GM15510 (cell line): ENCODE data around the gene SLC47A2.

Source experiments
- POLR2A ChIP-seq: IDR thresholded peaks from 3 replicates; pipeline ENCODE4 v1.6.1; 2011; ENCODE audit warnings: borderline replicate concordance; ENCODE audit not compliant: insufficient read length; ENCODE audit errors: extremely low read depth

The SLC47A2 gene

DNA sequence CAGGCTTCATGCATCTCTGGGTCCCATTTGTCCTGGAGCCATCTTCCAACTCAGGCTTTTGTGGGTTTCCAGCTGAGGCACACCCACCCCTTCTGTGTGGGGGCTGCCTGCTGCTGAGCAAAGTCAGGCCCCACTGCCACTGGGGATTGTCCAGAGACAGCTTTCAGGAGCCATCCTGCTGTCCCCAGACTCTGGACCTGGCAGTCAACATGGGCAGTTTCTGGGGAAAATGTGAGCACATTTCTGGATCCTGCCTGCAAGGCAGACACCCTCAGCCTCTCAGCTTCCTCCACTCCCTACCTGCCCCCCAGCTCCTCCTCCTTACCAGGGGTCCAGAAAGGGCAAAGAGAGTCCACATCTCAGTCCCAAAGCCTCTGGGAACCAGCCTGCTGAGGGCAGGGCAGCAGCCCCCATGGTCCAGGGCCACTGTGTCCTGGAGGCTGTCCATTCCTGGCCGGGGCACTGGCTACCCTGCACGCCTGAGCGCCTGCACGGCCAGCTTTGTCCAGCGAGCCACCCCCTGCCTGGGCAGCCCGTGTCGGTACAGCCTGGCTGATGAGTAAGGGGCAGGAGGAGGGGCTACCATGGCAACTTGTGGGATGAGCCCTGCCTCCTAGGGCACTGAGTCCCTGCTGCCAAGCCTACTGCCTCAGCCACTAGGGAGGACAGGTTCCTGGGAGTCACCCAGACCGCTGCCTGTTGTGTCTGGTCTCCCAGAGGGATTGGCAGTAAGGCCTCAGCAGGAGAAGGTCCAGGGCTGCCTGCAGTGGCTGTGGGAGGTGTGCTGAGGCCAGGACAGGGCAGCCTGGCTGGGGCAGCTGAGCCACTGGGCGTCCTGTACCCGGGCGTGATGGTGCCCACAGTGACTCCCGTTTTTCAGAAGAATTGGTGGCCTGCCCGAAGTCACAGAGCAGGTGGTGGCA is at the start of gene SLC47A2:
Gene SLC47A2 (minus strand): TSS at position 477 of the 923 bp plus-strand sequence. CDS start 29 bp downstream, at position 448.
- TF ChIP-seq POLR2A = no peak

DNA sequence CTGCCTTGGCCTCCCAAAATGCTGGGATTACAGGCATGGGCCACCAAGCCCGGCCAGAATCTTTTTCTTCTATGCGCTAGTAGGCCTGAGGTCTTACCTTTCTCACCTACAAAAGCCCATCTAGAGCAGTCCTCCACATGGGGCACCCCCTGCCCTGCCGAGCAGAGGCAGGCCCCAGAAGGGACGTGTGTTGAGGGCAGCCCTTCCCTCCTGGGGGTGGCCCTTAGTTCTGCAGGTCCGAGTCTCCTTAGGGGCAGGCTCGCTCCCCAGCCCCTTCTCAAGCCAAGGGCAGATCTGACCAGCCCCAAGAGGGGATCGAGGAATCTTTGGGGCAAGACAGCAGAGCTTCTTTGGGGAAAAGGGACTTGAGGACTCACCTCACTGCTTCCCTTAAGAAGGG is 49.6 kb upstream of the SLC47A2 start:
- no peak for TF ChIP-seq POLR2A

DNA sequence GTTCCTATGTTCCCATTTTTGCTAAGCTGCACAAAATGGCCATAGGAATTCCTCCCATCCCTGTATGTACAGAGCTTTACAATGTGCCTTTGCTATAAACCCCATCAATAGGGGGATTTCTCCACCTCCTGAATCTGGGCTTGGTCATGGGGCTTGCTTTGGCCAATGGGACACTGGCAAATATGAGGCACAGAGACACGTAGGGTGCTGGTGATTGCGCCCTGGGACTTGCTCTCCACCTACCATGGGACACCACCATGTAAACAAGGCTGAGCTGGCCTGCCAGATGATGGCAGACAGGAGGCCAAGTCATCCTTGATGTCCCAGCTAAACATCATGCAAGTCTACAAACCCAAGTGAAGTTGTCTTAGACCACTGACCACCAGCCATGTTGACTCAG is 47.0 kb upstream of the SLC47A2 start:
- TF ChIP-seq POLR2A = no peak

DNA sequence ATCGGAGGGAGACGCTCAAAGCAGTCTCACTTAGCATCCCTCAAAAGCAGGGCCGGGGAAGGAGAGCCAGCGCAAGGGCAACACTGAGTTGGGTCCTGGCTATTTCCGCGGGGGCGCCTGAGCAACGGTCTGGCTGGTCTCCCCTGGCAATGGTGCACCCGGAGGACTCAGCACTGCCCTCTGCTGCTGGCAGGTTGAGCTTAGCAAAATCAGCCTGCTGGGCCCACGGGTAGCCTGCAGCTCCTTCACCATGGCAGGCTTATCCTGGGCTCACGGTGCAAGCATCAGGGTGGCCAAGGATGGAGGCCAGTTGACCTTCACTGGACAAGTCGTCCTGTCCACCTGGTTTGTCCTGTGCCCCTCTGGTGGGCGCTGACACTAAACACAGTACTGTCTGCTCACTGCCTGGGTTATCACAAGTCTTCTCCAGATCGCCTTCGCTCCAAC is 46.2 kb upstream of the SLC47A2 start:
- no peak for TF ChIP-seq POLR2A

DNA sequence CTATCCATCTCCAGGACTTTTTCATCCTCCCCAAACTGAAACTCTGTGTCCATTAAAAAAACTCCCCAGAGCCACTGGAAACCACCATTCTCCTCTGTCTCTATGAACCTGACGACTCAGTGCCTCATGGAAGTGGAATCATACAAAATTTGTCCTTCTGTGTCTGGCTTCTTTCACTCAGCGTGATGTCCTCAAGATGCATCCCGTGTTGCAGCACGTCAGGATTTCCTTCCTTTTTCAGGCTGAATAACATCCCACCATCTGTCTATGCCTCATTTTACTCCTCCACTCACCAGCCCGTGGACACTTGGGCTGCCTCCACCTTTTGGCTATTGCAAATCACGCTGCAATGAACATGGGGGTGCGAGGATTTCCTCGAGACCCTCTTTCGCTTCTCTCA is 44.4 kb upstream of the SLC47A2 start:
- TF ChIP-seq POLR2A = no peak

DNA sequence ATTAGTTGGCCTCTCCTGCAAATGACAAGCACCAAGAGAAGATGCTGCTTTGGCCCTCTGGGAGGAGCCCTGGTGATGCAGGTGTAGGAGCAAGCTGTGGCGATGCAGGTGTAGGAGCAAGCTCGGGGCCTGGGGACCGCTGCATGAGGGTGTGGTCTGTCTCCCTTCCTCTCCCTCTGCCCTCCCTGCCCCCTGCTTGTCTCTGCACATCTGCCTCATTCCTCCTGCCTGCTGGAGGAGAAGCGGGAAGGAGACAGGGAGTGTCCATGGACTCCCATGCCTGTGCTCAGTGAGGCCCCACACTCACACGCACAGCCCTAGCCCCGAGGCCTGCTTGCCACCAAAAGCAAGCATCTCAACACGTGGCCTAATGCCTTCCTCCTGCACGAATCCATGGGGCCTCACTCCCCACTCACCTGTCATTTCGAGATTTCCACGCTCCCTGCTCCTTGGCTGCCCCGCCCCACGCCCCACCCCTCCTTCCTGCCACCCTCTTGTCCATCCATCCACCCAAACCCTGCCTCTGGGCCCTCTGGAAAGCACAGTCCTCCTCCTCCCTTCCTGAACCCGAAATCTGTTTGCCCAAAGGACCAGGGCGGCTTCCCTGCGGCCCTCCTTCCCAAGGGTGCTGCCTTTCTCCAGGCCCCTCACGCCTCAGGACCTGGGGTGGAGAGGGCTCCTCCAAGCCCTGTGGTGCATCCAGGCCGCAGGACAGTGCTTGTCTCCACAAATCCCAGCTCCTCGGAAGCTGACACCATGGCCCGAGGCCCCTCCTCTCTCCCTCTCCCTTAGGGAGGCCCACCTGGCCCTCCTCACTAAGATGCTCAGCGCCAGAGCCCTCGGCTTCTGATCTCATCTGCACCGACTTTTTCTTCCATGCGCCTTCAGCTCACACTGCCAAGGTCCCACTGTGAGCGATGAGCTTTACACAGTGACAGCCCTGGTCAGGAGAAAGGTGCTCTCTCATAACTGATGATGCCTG is 43.5 kb upstream of the SLC47A2 start:
- no peak for TF ChIP-seq POLR2A

DNA sequence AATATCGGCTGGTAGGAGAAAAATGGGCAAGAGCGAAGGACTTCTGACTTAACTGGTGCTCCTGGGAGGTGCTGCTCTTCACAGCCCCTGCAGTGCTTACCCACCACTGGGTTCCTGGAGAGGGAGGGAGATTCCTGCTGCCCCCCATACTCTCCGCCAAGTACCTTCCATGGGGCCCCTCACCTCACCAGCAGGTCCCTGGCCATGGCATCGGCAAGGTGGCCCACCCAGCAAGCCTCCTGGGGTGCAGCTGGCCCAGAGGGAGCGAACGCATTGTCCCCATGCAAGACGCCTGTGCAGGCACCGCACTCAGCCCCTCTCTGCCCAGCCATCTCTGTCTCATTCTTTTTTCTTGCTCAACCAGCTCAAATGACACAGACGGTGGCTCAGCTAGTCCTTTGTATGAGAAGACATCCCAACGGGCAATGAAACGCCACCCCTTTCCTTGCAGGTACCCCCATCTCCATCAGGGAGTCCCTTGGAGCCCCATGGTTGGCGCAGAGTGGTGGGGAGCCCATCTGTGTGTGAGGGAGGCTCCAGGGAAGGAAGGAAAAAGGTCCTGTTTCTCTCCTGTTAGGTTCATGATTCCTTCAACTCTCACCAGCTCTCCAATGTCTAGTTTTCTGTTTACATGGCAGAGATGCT is 41.3 kb upstream of the SLC47A2 start:
- TF ChIP-seq POLR2A = no peak

DNA sequence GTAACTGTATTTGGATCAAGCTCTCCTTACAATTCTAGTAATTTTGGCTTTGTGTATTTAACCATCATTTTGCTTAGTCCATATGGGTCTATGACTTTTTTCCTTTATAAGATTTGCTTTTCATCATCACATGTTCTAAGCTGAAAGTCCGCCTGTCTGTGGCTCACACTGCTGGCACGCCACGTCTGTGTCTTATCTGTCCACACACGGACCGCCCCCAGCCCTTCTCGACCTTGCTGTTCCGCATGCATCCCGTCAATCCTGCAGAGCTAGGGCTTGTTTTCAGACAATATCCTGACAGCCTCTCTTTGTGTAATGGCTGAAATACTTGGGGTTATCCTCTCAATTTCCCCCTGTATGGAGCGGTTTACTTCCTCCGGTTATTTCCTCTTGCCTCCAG is 40.2 kb upstream of the SLC47A2 start:
- no peak for TF ChIP-seq POLR2A

DNA sequence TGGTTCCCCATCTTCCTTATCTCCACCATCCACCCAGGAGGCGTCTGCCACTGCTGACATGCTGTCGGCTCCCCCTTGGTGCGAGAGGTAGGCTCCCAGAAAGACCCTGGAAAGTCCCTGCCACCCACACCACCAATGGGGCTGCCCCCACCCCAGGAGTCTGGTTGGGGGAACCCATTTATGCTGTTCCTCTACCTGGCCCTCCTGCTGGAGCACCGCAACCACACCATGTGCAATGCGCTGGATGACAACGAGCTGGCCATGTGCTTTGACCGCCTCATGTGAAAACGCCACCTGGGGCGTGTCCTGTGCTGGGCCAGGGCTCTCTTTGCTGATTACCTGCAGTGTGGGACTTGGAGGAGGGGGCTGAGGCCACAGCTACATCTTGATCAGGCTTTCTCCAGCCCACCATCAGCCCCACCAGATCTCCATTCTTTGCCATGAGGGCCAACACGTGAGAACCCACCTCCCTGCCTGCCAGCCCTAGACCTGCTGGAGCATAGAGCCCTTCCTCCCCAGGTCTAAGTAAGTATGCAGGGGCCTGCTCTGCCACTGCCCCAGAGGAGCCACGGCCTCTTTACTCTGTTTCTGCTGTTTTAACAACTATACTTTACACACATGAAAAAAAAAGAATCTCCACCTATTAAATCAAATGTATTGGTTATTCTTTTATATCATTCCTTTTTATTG is 39.6 kb upstream of the SLC47A2 start:
- TF ChIP-seq POLR2A = no peak

DNA sequence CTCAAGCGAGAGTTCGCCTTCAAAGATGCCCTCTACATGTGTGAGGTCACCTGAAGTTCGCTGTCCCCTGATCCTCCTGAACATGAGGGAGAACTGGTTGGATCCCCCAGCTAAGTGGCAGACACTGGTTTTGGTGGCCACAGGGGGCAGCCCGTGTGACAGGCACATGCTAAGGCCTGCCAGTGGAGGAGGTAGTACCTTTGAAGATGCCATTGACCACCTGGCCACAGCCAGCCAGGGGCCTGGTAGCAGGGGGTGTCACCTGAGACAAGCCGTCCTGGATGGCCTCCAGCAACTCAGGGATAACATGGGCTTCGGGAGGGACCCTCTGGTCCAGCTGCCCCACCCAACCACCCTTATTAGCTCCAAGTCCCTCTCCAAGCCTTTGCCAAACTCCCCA is 39.0 kb upstream of the SLC47A2 start:
- TF ChIP-seq POLR2A = no peak

DNA sequence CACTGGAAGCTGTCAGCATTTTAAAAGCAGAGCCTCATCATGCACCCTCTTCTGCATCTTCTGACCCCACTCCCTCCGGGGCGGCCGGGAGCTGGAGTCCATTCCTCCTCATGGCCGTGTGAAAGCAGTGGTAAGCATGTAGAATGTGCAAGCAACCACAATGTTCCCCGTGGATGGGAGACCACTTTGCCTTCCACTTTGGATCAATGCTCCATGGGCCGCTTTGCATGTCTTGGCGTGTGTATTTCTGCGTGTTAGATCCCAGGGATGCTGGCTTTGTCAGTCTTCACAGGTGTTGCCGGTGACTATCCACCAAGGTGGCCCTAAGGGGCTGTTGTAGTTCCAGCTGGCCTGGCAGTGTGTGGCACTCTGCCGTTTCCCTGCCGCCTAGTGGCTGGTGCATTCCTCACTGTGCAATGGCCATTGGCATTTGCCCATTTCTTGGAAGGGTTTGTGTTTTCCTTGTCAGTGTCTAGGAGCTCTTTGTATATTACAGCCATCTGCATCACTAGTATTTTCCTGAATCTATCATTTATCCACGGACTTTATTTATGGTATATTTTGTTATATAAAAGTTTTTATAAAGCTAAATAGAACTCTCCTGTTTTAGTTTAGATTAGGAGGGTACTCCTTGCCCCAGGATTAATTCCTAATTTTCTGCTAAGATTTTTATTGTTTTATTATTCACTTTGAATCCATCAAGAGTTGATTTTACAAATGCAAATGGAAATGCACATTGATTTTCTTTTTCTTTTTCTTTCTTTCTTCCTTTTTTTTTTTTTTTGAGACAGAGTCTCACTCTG is 37.5 kb upstream of the SLC47A2 start:
- TF ChIP-seq POLR2A = no peak

DNA sequence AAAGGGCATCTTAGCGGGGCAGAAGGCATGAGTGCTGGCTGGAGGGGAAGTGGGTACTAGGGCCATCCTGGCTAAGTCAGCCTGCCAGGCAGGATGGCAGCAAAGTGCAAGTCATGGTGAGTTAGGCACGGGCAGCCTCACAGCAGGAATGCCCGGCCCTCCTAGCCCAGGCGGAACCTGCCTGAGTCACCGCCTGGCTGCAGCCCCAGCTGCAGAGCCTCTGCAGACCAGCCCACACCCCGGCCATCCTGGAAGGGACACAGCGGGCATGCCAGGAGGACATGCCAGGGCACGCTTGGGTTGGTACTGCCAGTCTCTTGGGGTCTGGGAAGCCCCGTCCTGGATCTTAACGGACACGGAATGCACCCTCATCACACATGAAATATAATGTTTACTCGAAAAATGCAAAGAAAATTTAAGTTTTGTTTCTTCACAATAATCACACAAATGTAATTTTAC is 36.7 kb upstream of the SLC47A2 start:
- no peak for TF ChIP-seq POLR2A
